ENCODE results near the gene SLC12A8.

DNA sequence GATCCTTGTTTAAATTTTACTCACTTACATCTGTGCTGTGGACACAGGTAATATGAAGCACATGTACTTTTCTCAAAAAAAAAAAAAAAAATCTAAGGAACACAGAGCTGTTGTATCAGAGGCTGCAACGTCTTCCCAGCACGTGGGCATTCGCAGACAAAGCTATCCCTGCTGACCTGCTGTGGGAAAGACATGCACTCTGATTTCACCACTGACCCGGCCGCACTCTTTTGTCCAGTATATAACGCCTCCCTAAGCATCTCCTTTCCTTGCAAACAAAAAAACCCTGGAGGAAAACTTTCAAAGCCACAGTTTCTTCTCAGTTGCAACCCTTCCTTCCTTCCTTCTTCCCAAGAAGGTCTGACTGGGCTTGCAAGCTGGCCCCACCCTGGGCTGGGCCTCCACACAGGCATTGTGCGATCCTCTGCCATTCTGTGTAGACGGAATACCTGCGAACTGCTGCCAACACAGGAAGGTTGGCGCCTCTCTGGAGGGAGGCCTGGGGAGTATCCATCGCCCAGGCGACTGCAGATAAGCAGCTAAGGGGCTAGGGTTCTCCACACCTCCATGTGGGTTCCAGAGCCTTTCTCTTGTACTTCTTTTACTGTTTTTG lies 50.8 kb downstream of the SLC12A8 start:
- TF ChIP-seq EZH2 (IDR thresholded peaks at IDR 0.05; ENCODE audit: borderline replicate concordance, insufficient read depth, low read depth, low read length, poor library complexity, severe bottlenecking): no peak
- TF ChIP-seq, protein P1, sequence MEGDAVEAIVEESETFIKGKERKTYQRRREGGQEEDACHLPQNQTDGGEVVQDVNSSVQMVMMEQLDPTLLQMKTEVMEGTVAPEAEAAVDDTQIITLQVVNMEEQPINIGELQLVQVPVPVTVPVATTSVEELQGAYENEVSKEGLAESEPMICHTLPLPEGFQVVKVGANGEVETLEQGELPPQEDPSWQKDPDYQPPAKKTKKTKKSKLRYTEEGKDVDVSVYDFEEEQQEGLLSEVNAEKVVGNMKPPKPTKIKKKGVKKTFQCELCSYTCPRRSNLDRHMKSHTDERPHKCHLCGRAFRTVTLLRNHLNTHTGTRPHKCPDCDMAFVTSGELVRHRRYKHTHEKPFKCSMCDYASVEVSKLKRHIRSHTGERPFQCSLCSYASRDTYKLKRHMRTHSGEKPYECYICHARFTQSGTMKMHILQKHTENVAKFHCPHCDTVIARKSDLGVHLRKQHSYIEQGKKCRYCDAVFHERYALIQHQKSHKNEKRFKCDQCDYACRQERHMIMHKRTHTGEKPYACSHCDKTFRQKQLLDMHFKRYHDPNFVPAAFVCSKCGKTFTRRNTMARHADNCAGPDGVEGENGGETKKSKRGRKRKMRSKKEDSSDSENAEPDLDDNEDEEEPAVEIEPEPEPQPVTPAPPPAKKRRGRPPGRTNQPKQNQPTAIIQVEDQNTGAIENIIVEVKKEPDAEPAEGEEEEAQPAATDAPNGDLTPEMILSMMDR (IDR thresholded peaks at IDR 0.05): no peak

All from B cell (primary cell).